ENCODE results near the gene FBP1. TPM values are rescaled to one million over a fixed set of nuclear protein-coding genes. Genes with fewer than 3 reads are reported as not detected.

The FBP1 gene
- polyA plus RNA-seq, 3 donors, result 82.2 to 95.5 (median 84.4) TPM

DNA sequence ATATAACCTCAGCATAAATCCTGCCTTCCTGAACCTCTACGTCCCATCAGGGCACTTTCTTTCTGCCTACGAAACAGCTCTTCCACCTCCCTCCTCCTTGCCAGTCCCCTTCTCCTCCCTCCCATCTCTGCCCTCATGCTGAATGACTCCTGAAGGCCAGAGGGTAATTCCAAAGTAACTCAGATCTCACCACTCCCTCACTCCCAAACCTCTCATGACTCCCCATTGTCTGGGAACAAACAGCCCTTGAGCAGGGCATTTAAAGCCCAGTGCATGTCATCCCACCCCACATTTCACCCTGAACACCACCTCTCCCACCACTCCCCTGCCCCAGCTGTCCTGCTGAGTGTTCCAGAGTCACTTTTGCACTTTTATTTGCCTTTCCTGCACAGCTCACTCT, 8.9 kb upstream of the FBP1 start:
- Histone ChIP-seq H3K4me3 (replicated peaks in 1 of 3; ENCODE audit: low read depth in 2 of 3, low read length in 3 of 3) (peak overlapping the region in 1 of 3 experiments; percentile 51), H3K27me3 (ENCODE audit: control insufficient read depth in 2 of 2, insufficient read depth in 2 of 2, low read length in 2 of 2) (no peaks in the 10 kb centered on the region), H3K4me1 (ENCODE audit: control insufficient read depth in 1 of 2, insufficient read depth in 2 of 2, low read length in 2 of 2) (peaks cover 64 to 75% of the 10 kb centered on the region in 2 donors), H3K27ac (ENCODE audit: low read depth in 1 of 2, low read length in 2 of 2) (peak overlapping the region; percentile 93 to 96), H4K20me1 (ENCODE audit: insufficient read depth, low read length) (no peaks in the 10 kb centered on the region), H3K9ac (ENCODE audit: insufficient read depth, low read length, poor library complexity, severe bottlenecking) (peak overlapping the region; percentile 12), H3K79me2 (ENCODE audit: insufficient read depth, low read length) (no peaks in the 10 kb centered on the region), H3K9me3 (replicated peaks in 1 of 2; ENCODE audit: control insufficient read depth in 1 of 2, insufficient read depth in 1 of 2, low read length in 2 of 2) (no peaks in the 10 kb centered on the region), H2AFZ (ENCODE audit: insufficient read depth, low read depth, low read length, poor library complexity, severe bottlenecking) (no peak overlapping the region), H3K36me3 (replicated peaks in 1 of 2; ENCODE audit: control insufficient read depth in 1 of 2, insufficient read depth in 2 of 2, low read length in 2 of 2) (no peaks in the 10 kb centered on the region), H3K4me2 (replicated peaks; ENCODE audit: extremely low read depth, low read length, poor library complexity, severe bottlenecking) (peak overlapping the region; percentile 66)
- TF ChIP-seq CTCF (IDR thresholded peaks at IDR 0.05), result no peak
- Mint-ChIP-seq H3K27me3 (ENCODE audit: low read depth in 3 of 3) (peaks cover 0 to 7% (median 4%) of the 10 kb centered on the region in 3 donors), H3K4me1 (peaks cover 73% of the 10 kb centered on the region), H3K9me3 (peaks cover 0 to 4% (median 0%) of the 10 kb centered on the region in 7 donors), H3K27ac (peak overlapping the region; percentile 94 to 99 (median 96)), H3K36me3 (peaks cover 8% of the 10 kb centered on the region in 2 donors), H3K4me3 (peak overlapping the region in 1 of 2 donors; percentile 6)
- DNase-seq, result peak in 1 of 3 donors; percentile 19
- WGBS (ENCODE audit: insufficient coverage), result 93% methylated on average over 2 of the region's 2 CpGs
- intact Hi-C loops (cut with micrococcal nuclease), result no loop called here

DNA sequence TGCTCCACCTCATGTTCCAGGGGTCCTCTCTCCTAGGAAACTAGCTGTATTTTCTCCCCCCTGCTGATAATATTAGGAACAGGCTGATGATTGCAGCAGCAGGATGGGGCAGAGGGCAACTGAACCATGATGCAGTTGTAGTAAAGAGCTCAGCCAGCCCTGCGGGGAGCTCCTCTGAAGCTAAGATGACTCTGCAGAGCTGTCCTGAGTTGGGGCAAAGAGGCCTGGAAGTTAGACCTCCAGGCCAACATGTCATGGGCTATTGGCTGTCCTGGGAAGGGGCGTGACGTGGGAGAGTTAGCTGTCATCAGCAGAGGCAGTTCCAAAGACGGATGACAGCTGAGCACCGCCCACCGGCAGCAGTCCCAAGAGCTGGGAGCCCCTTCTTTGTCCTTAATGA, 6.6 kb upstream of the FBP1 start:
- Mint-ChIP-seq H3K4me3 (no peak overlapping the region), H3K27me3 (ENCODE audit: low read depth in 3 of 3) (peaks cover 0 to 6% (median 4%) of the 10 kb centered on the region in 3 donors), H3K36me3 (peaks cover 2 to 8% of the 10 kb centered on the region in 2 donors), H3K4me1 (peaks cover 66% of the 10 kb centered on the region), H3K9me3 (peaks cover 0 to 2% (median 0%) of the 10 kb centered on the region in 7 donors), H3K27ac (peak overlapping the region in 2 of 7 donors; percentile 17 to 75)
- Histone ChIP-seq H3K4me1 (ENCODE audit: control insufficient read depth in 1 of 2, insufficient read depth in 2 of 2, low read length in 2 of 2) (peaks cover 58 to 69% of the 10 kb centered on the region in 2 donors), H3K9me3 (replicated peaks in 1 of 2; ENCODE audit: control insufficient read depth in 1 of 2, insufficient read depth in 1 of 2, low read length in 2 of 2) (no peaks in the 10 kb centered on the region), H3K9ac (ENCODE audit: insufficient read depth, low read length, poor library complexity, severe bottlenecking) (no peak overlapping the region), H3K36me3 (replicated peaks in 1 of 2; ENCODE audit: control insufficient read depth in 1 of 2, insufficient read depth in 2 of 2, low read length in 2 of 2) (no peaks in the 10 kb centered on the region), H3K27me3 (ENCODE audit: control insufficient read depth in 2 of 2, insufficient read depth in 2 of 2, low read length in 2 of 2) (no peaks in the 10 kb centered on the region), H2AFZ (ENCODE audit: insufficient read depth, low read depth, low read length, poor library complexity, severe bottlenecking) (no peak overlapping the region), H4K20me1 (ENCODE audit: insufficient read depth, low read length) (no peaks in the 10 kb centered on the region), H3K79me2 (ENCODE audit: insufficient read depth, low read length) (no peaks in the 10 kb centered on the region), H3K4me2 (replicated peaks; ENCODE audit: extremely low read depth, low read length, poor library complexity, severe bottlenecking) (no peak overlapping the region), H3K4me3 (replicated peaks in 1 of 3; ENCODE audit: low read depth in 2 of 3, low read length in 3 of 3) (no peak overlapping the region), H3K27ac (ENCODE audit: low read depth in 1 of 2, low read length in 2 of 2) (no peak overlapping the region)
- WGBS (ENCODE audit: insufficient coverage), result 90% methylated on average over 6 of the region's 6 CpGs
- DNase-seq, result no peak
- TF ChIP-seq CTCF (IDR thresholded peaks at IDR 0.05), result no peak
- intact Hi-C loops (cut with micrococcal nuclease), result no loop called here
